Measurements from ENCODE around the gene LGALS9. TPM values are rescaled to one million over a fixed set of nuclear protein-coding genes. Genes with fewer than 3 reads are reported as not detected.
"Not testable (repeated sequence)": the region's sequence is repeated elsewhere in the genome, so short reads cannot be mapped to it uniquely, and the experiment has no call there.

The LGALS9 gene
- total and polyA plus RNA-seq, 2 donors (not counting 1 experiment from before 2014, with no cell fraction given), result 1.7 to 2.1 TPM

GRCh38 chr17:27677191-27677590 is 46.2 kb downstream of the LGALS9 start:
- Histone ChIP-seq H3K79me2 (ENCODE audit: control insufficient read depth, insufficient read depth, low read length) (no peaks in the 10 kb centered on the region), H3K27me3 (ENCODE audit: control insufficient read depth, insufficient read depth, low read length) (no peaks in the 10 kb centered on the region), H3K9ac (ENCODE audit: insufficient read depth, low read length) (no peak overlapping the region), H3K4me2 (ENCODE audit: extremely low read depth, insufficient read depth, low read length) (no peak overlapping the region), H3K27ac (ENCODE audit: insufficient read depth, low read length) (no peak overlapping the region), H3K4me1 (ENCODE audit: control insufficient read depth, extremely low read depth, insufficient read depth, low read length) (no peaks in the 10 kb centered on the region), H4K20me1 (ENCODE audit: control insufficient read depth, extremely low read depth, insufficient read depth, low read length) (no peaks in the 10 kb centered on the region), H3K4me3 (replicated peaks in 1 of 4; ENCODE audit: control extremely low read depth in 1 of 4, insufficient read depth in 1 of 4, low read depth in 3 of 4, low read length in 4 of 4) (no peak overlapping the region), H3K36me3 (ENCODE audit: control insufficient read depth, insufficient read depth, low read length) (no peaks in the 10 kb centered on the region), H2AFZ (ENCODE audit: low read length) (no peak overlapping the region), H3K9me3 (ENCODE audit: control insufficient read depth, insufficient read depth, low read depth, low read length) (no peaks in the 10 kb centered on the region)
- DNase-seq (ENCODE audit: low read depth in 2 of 2), result no peak
- no peak for TF ChIP-seq EZH2 (IDR thresholded peaks at IDR 0.05; ENCODE audit: low read length, missing control alignments)
- TF ChIP-seq CTCF (conservative IDR thresholded peaks at IDR 0.05 in 1 of 2, IDR thresholded peaks at IDR 0.05 in 1 of 2; ENCODE audit: low read depth in 1 of 2, low read length in 2 of 2), result no peak

- not testable (repeated sequence) for H3K4me3 ChIP-seq (replicated peaks in 1 of 4; ENCODE audit: control extremely low read depth in 1 of 4, insufficient read depth in 1 of 4, low read depth in 3 of 4, low read length in 4 of 4); DNase-seq (ENCODE audit: low read depth in 2 of 2); H3K9me3 ChIP-seq (ENCODE audit: control insufficient read depth, insufficient read depth, low read depth, low read length); H4K20me1 ChIP-seq (ENCODE audit: control insufficient read depth, extremely low read depth, insufficient read depth, low read length); H2AFZ ChIP-seq (ENCODE audit: low read length); H3K79me2 ChIP-seq (ENCODE audit: control insufficient read depth, insufficient read depth, low read length); H3K4me1 ChIP-seq (ENCODE audit: control insufficient read depth, extremely low read depth, insufficient read depth, low read length); H3K27ac ChIP-seq (ENCODE audit: insufficient read depth, low read length); H3K27me3 ChIP-seq (ENCODE audit: control insufficient read depth, insufficient read depth, low read length); H3K9ac ChIP-seq (ENCODE audit: insufficient read depth, low read length); H3K4me2 ChIP-seq (ENCODE audit: extremely low read depth, insufficient read depth, low read length); H3K36me3 ChIP-seq (ENCODE audit: control insufficient read depth, insufficient read depth, low read length)
These were observed 55.3 kb downstream of the LGALS9 start for GRCh38 chr17:27686322-27686721.

- no peaks in the 10 kb centered on the region for H3K4me1 ChIP-seq (ENCODE audit: control insufficient read depth, extremely low read depth, insufficient read depth, low read length)
- no peaks in the 10 kb centered on the region for H3K79me2 ChIP-seq (ENCODE audit: control insufficient read depth, insufficient read depth, low read length)
- H3K27ac ChIP-seq (ENCODE audit: insufficient read depth, low read length), result no peak overlapping the region
- no peaks in the 10 kb centered on the region for H3K36me3 ChIP-seq (ENCODE audit: control insufficient read depth, insufficient read depth, low read length)
- no peak overlapping the region for H3K4me3 ChIP-seq (replicated peaks in 1 of 4; ENCODE audit: control extremely low read depth in 1 of 4, insufficient read depth in 1 of 4, low read depth in 3 of 4, low read length in 4 of 4)
- no peak overlapping the region for H2AFZ ChIP-seq (ENCODE audit: low read length)
- no peaks in the 10 kb centered on the region for H3K9me3 ChIP-seq (ENCODE audit: control insufficient read depth, insufficient read depth, low read depth, low read length)
- no peak for DNase-seq (ENCODE audit: low read depth in 2 of 2)
- no peak overlapping the region for H3K9ac ChIP-seq (ENCODE audit: insufficient read depth, low read length)
- H3K4me2 ChIP-seq (ENCODE audit: extremely low read depth, insufficient read depth, low read length), result no peak overlapping the region
- no peaks in the 10 kb centered on the region for H4K20me1 ChIP-seq (ENCODE audit: control insufficient read depth, extremely low read depth, insufficient read depth, low read length)
- no peak for TF ChIP-seq CTCF (conservative IDR thresholded peaks at IDR 0.05 in 1 of 2, IDR thresholded peaks at IDR 0.05 in 1 of 2; ENCODE audit: low read depth in 1 of 2, low read length in 2 of 2)
- TF ChIP-seq EZH2 (IDR thresholded peaks at IDR 0.05; ENCODE audit: low read length, missing control alignments), result no peak
- no peaks in the 10 kb centered on the region for H3K27me3 ChIP-seq (ENCODE audit: control insufficient read depth, insufficient read depth, low read length)
These were observed 59.9 kb downstream of the LGALS9 start for GRCh38 chr17:27690882-27691281.

- not testable (repeated sequence) for H3K27ac ChIP-seq (ENCODE audit: insufficient read depth, low read length); H2AFZ ChIP-seq (ENCODE audit: low read length); H3K4me1 ChIP-seq (ENCODE audit: control insufficient read depth, extremely low read depth, insufficient read depth, low read length); H4K20me1 ChIP-seq (ENCODE audit: control insufficient read depth, extremely low read depth, insufficient read depth, low read length); H3K27me3 ChIP-seq (ENCODE audit: control insufficient read depth, insufficient read depth, low read length); H3K4me2 ChIP-seq (ENCODE audit: extremely low read depth, insufficient read depth, low read length); H3K9ac ChIP-seq (ENCODE audit: insufficient read depth, low read length); H3K79me2 ChIP-seq (ENCODE audit: control insufficient read depth, insufficient read depth, low read length); H3K36me3 ChIP-seq (ENCODE audit: control insufficient read depth, insufficient read depth, low read length); H3K9me3 ChIP-seq (ENCODE audit: control insufficient read depth, insufficient read depth, low read depth, low read length); H3K4me3 ChIP-seq (replicated peaks in 1 of 4; ENCODE audit: control extremely low read depth in 1 of 4, insufficient read depth in 1 of 4, low read depth in 3 of 4, low read length in 4 of 4); DNase-seq (ENCODE audit: low read depth in 2 of 2)
These were observed 64.3 kb downstream of the LGALS9 start for GRCh38 chr17:27695254-27695814.

Other genes with a start within 250 kb of the LGALS9 start
- gene KSR1, start 174.7 kb upstream of the LGALS9 start, total RNA-seq, result 7.4 and 10.1 TPM in 2 replicates
- 5.3 TPM in 2 replicates for gene KSR1, start 174.7 kb upstream of the LGALS9 start, polyA plus RNA-seq
- under 0.01 TPM in 1 of 2 replicates, not detected in the other for gene NOS2, start 169.3 kb downstream of the LGALS9 start, total RNA-seq
- gene NOS2, start 169.3 kb downstream of the LGALS9 start, polyA plus RNA-seq, result not detected in 2 replicates